Endothelial cell of umbilical vein (primary cell): ENCODE results near the gene OCA2.

Source experiments
- EZH2 ChIP-seq: IDR thresholded peaks from 2 replicates; pipeline ENCODE4 v1.6.1; 2012; ENCODE audit warnings: borderline replicate concordance, low read depth, mild to moderate bottlenecking, moderate library complexity, low read length, inconsistent platforms; ENCODE audit not compliant: severe bottlenecking
- MYC ChIP-seq: IDR thresholded peaks from one replicate; pipeline ENCODE4 v1.6.1; 2011; ENCODE audit warnings: mild to moderate bottlenecking, low read depth, low read length
- TF ChIP-seq, protein P1 (sequence below), 2 donors: IDR thresholded peaks; 1 replicate in 1 of 2; 2 replicates in 1 of 2; pipeline ENCODE4 v1.5.1; 2011; ENCODE audit warnings: low read length in 2 of 2, mild to moderate bottlenecking in 2 of 2, moderate library complexity in 2 of 2, control low read depth in 1 of 2, inconsistent platforms in 1 of 2, low read depth in 1 of 2; ENCODE audit not compliant: insufficient read depth in 1 of 2; ENCODE audit errors: extremely low read depth in 1 of 2

DNA sequence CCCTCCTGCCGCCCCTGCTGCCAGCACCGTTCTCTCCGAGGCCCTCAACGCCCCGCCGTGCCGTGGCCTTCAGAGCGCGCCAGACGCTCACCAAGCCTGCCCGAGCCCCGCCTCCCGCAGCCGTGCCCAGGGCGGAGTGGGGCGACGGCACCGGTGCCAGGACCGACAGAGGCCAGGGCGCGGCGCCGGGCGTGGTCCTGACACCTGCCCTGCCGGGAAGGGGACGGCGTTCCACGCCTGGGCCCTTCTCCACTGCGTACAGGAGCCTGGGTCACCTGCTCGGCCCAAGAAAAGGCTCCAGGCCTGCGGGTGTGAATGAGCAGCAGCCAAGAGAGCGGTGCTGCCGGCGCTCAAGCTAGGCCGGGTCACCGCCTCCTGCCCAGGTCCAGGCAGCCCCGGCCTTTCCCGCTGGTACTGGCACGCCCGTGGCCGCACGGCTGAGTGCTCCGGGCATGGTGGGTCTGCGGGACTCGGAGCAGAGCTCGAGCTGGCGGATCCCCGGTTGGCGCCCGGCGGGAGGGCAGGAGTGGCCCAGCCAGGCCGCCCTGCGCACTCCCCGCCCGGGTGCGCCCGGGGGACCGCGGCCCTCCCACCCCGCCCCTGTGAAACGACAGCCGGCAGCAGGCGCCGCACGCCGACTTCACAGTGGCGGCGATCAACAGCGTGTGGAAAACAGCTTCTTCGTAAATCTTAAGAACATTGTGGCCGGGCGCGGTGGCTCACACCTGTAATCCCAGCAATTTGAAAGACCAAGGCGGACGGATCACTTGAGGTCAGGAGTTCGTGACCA, 4.2 kb downstream of the OCA2 start:
- TF ChIP-seq, protein P1, sequence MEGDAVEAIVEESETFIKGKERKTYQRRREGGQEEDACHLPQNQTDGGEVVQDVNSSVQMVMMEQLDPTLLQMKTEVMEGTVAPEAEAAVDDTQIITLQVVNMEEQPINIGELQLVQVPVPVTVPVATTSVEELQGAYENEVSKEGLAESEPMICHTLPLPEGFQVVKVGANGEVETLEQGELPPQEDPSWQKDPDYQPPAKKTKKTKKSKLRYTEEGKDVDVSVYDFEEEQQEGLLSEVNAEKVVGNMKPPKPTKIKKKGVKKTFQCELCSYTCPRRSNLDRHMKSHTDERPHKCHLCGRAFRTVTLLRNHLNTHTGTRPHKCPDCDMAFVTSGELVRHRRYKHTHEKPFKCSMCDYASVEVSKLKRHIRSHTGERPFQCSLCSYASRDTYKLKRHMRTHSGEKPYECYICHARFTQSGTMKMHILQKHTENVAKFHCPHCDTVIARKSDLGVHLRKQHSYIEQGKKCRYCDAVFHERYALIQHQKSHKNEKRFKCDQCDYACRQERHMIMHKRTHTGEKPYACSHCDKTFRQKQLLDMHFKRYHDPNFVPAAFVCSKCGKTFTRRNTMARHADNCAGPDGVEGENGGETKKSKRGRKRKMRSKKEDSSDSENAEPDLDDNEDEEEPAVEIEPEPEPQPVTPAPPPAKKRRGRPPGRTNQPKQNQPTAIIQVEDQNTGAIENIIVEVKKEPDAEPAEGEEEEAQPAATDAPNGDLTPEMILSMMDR (IDR thresholded peaks at IDR 0.05; ENCODE audit: extremely low read depth in 1 of 2, insufficient read depth in 1 of 2, low read depth in 1 of 2, low read length in 2 of 2) = no peak
- TF ChIP-seq EZH2 = peak; percentile 44
- TF ChIP-seq MYC = no peak
